ENCODE results near the gene FCRL5. TPM values are rescaled to one million over a fixed set of nuclear protein-coding genes. Genes with fewer than 3 reads are reported as not detected.
"Not testable (repeated sequence)": the region's sequence is repeated elsewhere in the genome, so short reads cannot be mapped to it uniquely, and the experiment has no call there.

FCRL5 gene
- total RNA-seq, 1 donor from 2014 or later, result not detected

DNA sequence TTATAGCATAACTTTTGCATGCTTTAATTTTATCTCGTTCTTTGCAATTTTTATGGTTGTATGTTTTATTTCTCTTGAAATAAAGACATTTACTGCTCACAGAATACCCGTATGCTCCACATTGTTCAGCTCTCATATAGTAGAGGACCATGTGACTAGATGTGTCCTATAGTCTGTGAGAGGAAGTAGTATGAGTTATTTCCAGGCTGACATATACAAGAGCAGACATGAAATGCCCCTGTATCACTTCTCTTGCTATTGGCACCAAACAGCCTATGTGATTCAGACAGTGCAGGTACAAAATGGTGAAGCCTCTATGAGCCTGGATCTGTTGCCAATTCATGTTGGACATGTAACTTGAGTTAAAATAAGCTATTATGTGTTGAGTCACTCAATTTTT lies 5.8 kb upstream of the FCRL5 start:
- H3K27me3 Mint-ChIP-seq (ENCODE audit: low read depth, unreplicated experiment), result peaks cover 9% of the 10 kb centered on the region
- no peaks in the 10 kb centered on the region for H3K79me2 ChIP-seq (ENCODE audit: insufficient read depth, low read length)
- H3K4me1 Mint-ChIP-seq (ENCODE audit: low read depth, unreplicated experiment), result no peaks in the 10 kb centered on the region
- no peak overlapping the region for H3K4me3 ChIP-seq (ENCODE audit: insufficient read depth, low read depth, low read length)
- no peak overlapping the region for H3K9ac ChIP-seq (ENCODE audit: low read length)
- DNase-seq (ENCODE audit: low read depth) (no peak), FAIRE-seq (no peak)
- no peak overlapping the region for H3K27ac Mint-ChIP-seq (ENCODE audit: unreplicated experiment)
- TF ChIP-seq EZH2 (IDR thresholded peaks at IDR 0.05; ENCODE audit: insufficient read depth, low read length), result no peak
- TF ChIP-seq, protein P1, sequence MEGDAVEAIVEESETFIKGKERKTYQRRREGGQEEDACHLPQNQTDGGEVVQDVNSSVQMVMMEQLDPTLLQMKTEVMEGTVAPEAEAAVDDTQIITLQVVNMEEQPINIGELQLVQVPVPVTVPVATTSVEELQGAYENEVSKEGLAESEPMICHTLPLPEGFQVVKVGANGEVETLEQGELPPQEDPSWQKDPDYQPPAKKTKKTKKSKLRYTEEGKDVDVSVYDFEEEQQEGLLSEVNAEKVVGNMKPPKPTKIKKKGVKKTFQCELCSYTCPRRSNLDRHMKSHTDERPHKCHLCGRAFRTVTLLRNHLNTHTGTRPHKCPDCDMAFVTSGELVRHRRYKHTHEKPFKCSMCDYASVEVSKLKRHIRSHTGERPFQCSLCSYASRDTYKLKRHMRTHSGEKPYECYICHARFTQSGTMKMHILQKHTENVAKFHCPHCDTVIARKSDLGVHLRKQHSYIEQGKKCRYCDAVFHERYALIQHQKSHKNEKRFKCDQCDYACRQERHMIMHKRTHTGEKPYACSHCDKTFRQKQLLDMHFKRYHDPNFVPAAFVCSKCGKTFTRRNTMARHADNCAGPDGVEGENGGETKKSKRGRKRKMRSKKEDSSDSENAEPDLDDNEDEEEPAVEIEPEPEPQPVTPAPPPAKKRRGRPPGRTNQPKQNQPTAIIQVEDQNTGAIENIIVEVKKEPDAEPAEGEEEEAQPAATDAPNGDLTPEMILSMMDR (IDR thresholded peaks at IDR 0.05; ENCODE audit: insufficient read depth, low read depth, low read length), result no peak
- H3K27ac ChIP-seq (ENCODE audit: low read depth, low read length), result no peak overlapping the region
- H3K27me3 ChIP-seq (ENCODE audit: insufficient read depth, low read length), result no peaks in the 10 kb centered on the region
- H3K9me3 ChIP-seq (ENCODE audit: insufficient read depth, low read depth, low read length), result no peaks in the 10 kb centered on the region
- H3K4me1 ChIP-seq (ENCODE audit: insufficient read depth, low read length), result no peaks in the 10 kb centered on the region
- no peaks in the 10 kb centered on the region for H3K36me3 ChIP-seq (ENCODE audit: insufficient read depth, low read length)
- no peak overlapping the region for H3K4me3 Mint-ChIP-seq (ENCODE audit: unreplicated experiment)
- H3K36me3 Mint-ChIP-seq (ENCODE audit: low read depth, unreplicated experiment), result no peaks in the 10 kb centered on the region
- no peak overlapping the region for H2AFZ ChIP-seq (ENCODE audit: low read depth, low read length)
- no peaks in the 10 kb centered on the region for H4K20me1 ChIP-seq (ENCODE audit: insufficient read depth, low read length)
- no peak overlapping the region for H3K4me2 ChIP-seq (ENCODE audit: low read length)
- no peaks in the 10 kb centered on the region for H3K9me3 Mint-ChIP-seq (ENCODE audit: unreplicated experiment)

DNA sequence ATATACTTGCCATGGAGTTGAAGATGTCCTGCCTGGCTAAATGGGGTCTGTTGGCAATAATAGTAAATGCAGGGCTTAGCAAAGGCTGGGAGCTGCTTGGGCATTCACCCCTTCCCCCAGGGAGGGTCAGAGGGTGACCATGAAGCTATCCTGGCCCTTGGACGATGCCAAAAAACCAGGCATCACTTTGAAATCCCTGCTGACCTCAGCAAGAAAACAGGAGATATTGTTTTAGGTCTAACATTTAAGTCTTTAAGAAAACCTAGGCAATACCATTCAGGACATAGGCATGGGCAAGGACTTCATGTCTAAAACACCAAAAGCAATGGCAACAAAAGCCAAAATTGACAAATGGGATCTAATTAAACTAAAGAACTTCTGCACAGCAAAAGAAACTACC lies 4.2 kb downstream of the FCRL5 start:
- not testable (repeated sequence) for H3K4me1 ChIP-seq (ENCODE audit: insufficient read depth, low read length); H3K4me3 Mint-ChIP-seq (ENCODE audit: unreplicated experiment); H3K36me3 Mint-ChIP-seq (ENCODE audit: low read depth, unreplicated experiment); FAIRE-seq; H3K27ac Mint-ChIP-seq (ENCODE audit: unreplicated experiment); H3K9me3 Mint-ChIP-seq (ENCODE audit: unreplicated experiment); H3K4me1 Mint-ChIP-seq (ENCODE audit: low read depth, unreplicated experiment); H3K27me3 ChIP-seq (ENCODE audit: insufficient read depth, low read length); H3K9me3 ChIP-seq (ENCODE audit: insufficient read depth, low read depth, low read length); H2AFZ ChIP-seq (ENCODE audit: low read depth, low read length); DNase-seq (ENCODE audit: low read depth); H3K4me2 ChIP-seq (ENCODE audit: low read length); H3K9ac ChIP-seq (ENCODE audit: low read length); H4K20me1 ChIP-seq (ENCODE audit: insufficient read depth, low read length); H3K79me2 ChIP-seq (ENCODE audit: insufficient read depth, low read length); H3K4me3 ChIP-seq (ENCODE audit: insufficient read depth, low read depth, low read length); H3K27ac ChIP-seq (ENCODE audit: low read depth, low read length); H3K36me3 ChIP-seq (ENCODE audit: insufficient read depth, low read length)
- peaks cover 11% of the 10 kb centered on the region for H3K27me3 Mint-ChIP-seq (ENCODE audit: low read depth, unreplicated experiment)

DNA sequence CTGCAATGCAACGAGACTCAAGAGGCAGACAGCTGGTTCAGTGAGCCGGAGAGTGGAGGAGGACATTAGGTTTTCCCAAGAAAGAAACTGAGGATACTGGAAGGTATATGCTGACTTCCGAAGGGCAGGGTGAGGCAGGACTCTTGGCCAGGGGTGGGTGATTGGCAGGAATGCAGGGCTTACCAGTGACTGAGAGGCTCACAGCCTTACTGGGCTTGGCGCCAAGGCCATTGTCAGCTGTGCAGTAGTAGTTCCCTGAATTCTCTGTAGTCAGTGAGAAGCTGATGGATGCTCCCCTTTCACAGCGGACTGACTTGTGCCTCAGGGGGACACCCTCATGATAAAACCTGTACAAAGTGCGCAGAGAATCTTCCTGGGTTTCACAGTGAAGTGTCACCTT lies 9.6 kb downstream of the FCRL5 start:
- H3K9me3 Mint-ChIP-seq (ENCODE audit: unreplicated experiment), result no peaks in the 10 kb centered on the region
- Histone ChIP-seq H3K4me2 (ENCODE audit: low read length) (no peak overlapping the region), H3K9ac (ENCODE audit: low read length) (no peak overlapping the region), H4K20me1 (ENCODE audit: insufficient read depth, low read length) (no peaks in the 10 kb centered on the region), H3K79me2 (ENCODE audit: insufficient read depth, low read length) (no peaks in the 10 kb centered on the region), H2AFZ (ENCODE audit: low read depth, low read length) (no peak overlapping the region), H3K27me3 (ENCODE audit: insufficient read depth, low read length) (no peaks in the 10 kb centered on the region), H3K4me1 (ENCODE audit: insufficient read depth, low read length) (no peaks in the 10 kb centered on the region), H3K4me3 (ENCODE audit: insufficient read depth, low read depth, low read length) (no peak overlapping the region), H3K9me3 (ENCODE audit: insufficient read depth, low read depth, low read length) (no peaks in the 10 kb centered on the region), H3K27ac (ENCODE audit: low read depth, low read length) (no peak overlapping the region), H3K36me3 (ENCODE audit: insufficient read depth, low read length) (no peaks in the 10 kb centered on the region)
- no peak for TF ChIP-seq EZH2 (IDR thresholded peaks at IDR 0.05; ENCODE audit: insufficient read depth, low read length)
- TF ChIP-seq, protein P1 (IDR thresholded peaks at IDR 0.05; ENCODE audit: insufficient read depth, low read depth, low read length), result no peak
- peaks cover 28% of the 10 kb centered on the region for H3K27me3 Mint-ChIP-seq (ENCODE audit: low read depth, unreplicated experiment)
- FAIRE-seq, result no peak
- no peaks in the 10 kb centered on the region for H3K36me3 Mint-ChIP-seq (ENCODE audit: low read depth, unreplicated experiment)
- no peak overlapping the region for H3K4me3 Mint-ChIP-seq (ENCODE audit: unreplicated experiment)
- no peak overlapping the region for H3K27ac Mint-ChIP-seq (ENCODE audit: unreplicated experiment)
- no peak for DNase-seq (ENCODE audit: low read depth)
- H3K4me1 Mint-ChIP-seq (ENCODE audit: low read depth, unreplicated experiment), result peaks cover 14% of the 10 kb centered on the region
